ENCODE results near the gene CD19.

GRCh38 chr16:28904363-28904762, 27.4 kb upstream of the CD19 start:
- no peak for TF ChIP-seq CTCF (IDR thresholded peaks at IDR 0.05)
- no peak for TF ChIP-seq POLR2A (IDR thresholded peaks at IDR 0.05)

All from body of pancreas (tissue), 4 donors.